IMR-90 (cell line): Measurements from ENCODE around the gene RASSF4. TPM values are rescaled to one million over a fixed set of nuclear protein-coding genes. Genes with fewer than 3 reads are reported as not detected.

ENCODE experiments used
- ATAC-seq: fragments of 200-7000 bp; cut with Tn5 transposase; 2 replicates; pipeline ENCODE4 v1.9.1; 2020; ENCODE audit warnings: low read depth, mild to moderate bottlenecking, moderate library complexity
- BruUV-seq: library from RNA; stranded (reverse); fragments of 400-500 nt; replicated peaks from 2 replicates; lab custom pipeline; 2021; lab: Mats Ljungman, UMichigan
- CTCF ChIA-PET: fragments of 300-600 bp; formaldehyde crosslinking; extraction: SDS; loops from one replicate; lab custom pipeline; 2021; ENCODE audit warnings: antibody characterized with exemption; lab: Yijun Ruan, JAX
- POLR2A ChIA-PET: fragments of 300-600 bp; sonication (Branson Sonifier 250); formaldehyde crosslinking; loops from one replicate; lab custom pipeline; 2022; ENCODE audit warnings: antibody characterized with exemption; ENCODE audit not compliant: unreplicated experiment; lab: Charles Lee
- DNase-seq: peaks from one replicate; pipeline ENCODE4 v3.0.0; 2013
- H2AFZ ChIP-seq: replicated peaks from 2 replicates; pipeline ENCODE3; 2013; ENCODE audit warnings: low read length, mild to moderate bottlenecking; ENCODE audit not compliant: poor library complexity
- H2AK5ac ChIP-seq: 2 replicates; pipeline ENCODE4 v1.6.1; 2013; ENCODE audit warnings: low read depth, low read length, inconsistent platforms
- H2AK9ac ChIP-seq: replicated peaks from 2 replicates; pipeline ENCODE3; 2013; ENCODE audit warnings: mild to moderate bottlenecking, low read depth, low read length, moderate library complexity; ENCODE audit not compliant: poor library complexity
- H2BK120ac ChIP-seq: 2 replicates; pipeline ENCODE4 v1.6.1; 2013; ENCODE audit warnings: low read depth, low read length, inconsistent platforms
- H2BK15ac ChIP-seq: 3 replicates; pipeline ENCODE4 v1.6.1; 2013; ENCODE audit warnings: low read depth, low read length, inconsistent platforms
- H2BK20ac ChIP-seq: 2 replicates; pipeline ENCODE4 v1.6.1; 2013; ENCODE audit warnings: low read depth, mild to moderate bottlenecking, inconsistent platforms, low read length, moderate library complexity
- H2BK5ac ChIP-seq: 2 replicates; pipeline ENCODE4 v1.6.1; 2013; ENCODE audit warnings: mild to moderate bottlenecking, low read depth, low read length, inconsistent platforms; ENCODE audit not compliant: poor library complexity, severe bottlenecking
- H3K14ac ChIP-seq: replicated peaks from 2 replicates; pipeline ENCODE4 v1.6.1; 2013; ENCODE audit warnings: low read depth, low read length, inconsistent platforms
- H3K18ac ChIP-seq: 2 replicates; pipeline ENCODE4 v1.6.1; 2013; ENCODE audit warnings: low read depth, low read length, control low read depth
- H3K23ac ChIP-seq: 2 replicates; pipeline ENCODE4 v1.6.1; 2013; ENCODE audit warnings: low read depth, low read length, inconsistent platforms
- H3K27ac ChIP-seq: 2 replicates; pipeline ENCODE4 v1.5.1; 2013; ENCODE audit warnings: mild to moderate bottlenecking, control low read depth, low read length; ENCODE audit not compliant: insufficient read depth
- H3K27me3 ChIP-seq: 2 replicates; pipeline ENCODE4 v1.6.1; 2013; ENCODE audit warnings: low read length; ENCODE audit not compliant: control insufficient read depth, insufficient read depth
- H3K36me3 ChIP-seq: 2 replicates; pipeline ENCODE4 v1.6.1; 2013; ENCODE audit warnings: low read length, mixed read lengths; ENCODE audit not compliant: control insufficient read depth, insufficient read depth
- H3K4ac ChIP-seq: 2 replicates; pipeline ENCODE4 v1.6.1; 2013; ENCODE audit warnings: low read depth, low read length, inconsistent platforms
- H3K4me1 ChIP-seq: 2 replicates; pipeline ENCODE4 v1.6.1; 2013; ENCODE audit warnings: low read length, mixed read lengths; ENCODE audit not compliant: control insufficient read depth, insufficient read depth
- H3K4me2 ChIP-seq: 2 replicates; pipeline ENCODE4 v1.6.1; 2013; ENCODE audit warnings: low read depth, mild to moderate bottlenecking, control low read depth, low read length, moderate library complexity
- H3K4me3 ChIP-seq: 2 replicates; pipeline ENCODE4 v1.5.1; 2013; ENCODE audit warnings: low read depth, mild to moderate bottlenecking, control low read depth, low read length, moderate library complexity; ENCODE audit not compliant: insufficient read depth
- H3K56ac ChIP-seq: 2 replicates; pipeline ENCODE4 v1.6.1; 2013; ENCODE audit warnings: low read length, inconsistent platforms; ENCODE audit not compliant: insufficient read depth; ENCODE audit errors: extremely low read depth
- H3K79me1 ChIP-seq, 2 experiments: 2 replicates each; pipeline ENCODE4 v1.6.1; 2013; ENCODE audit warnings: low read length in 2 of 2, inconsistent platforms in 1 of 2, low read depth in 1 of 2
- H3K9ac ChIP-seq: 2 replicates; pipeline ENCODE4 v1.6.1; 2013; ENCODE audit warnings: low read depth, low read length, control low read depth
- H3K9me1 ChIP-seq: 2 replicates; pipeline ENCODE4 v1.6.1; 2013; ENCODE audit warnings: low read length, inconsistent platforms; ENCODE audit not compliant: insufficient read depth
- H3K9me3 ChIP-seq: 2 replicates; pipeline ENCODE4 v1.6.1; 2013; ENCODE audit warnings: low read length; ENCODE audit not compliant: control insufficient read depth, insufficient read depth
- H4K20me1 ChIP-seq: 2 replicates; pipeline ENCODE4 v1.6.1; 2013; ENCODE audit warnings: low read length, inconsistent platforms; ENCODE audit not compliant: insufficient read depth
- H4K5ac ChIP-seq: 2 replicates; pipeline ENCODE4 v1.6.1; 2013; ENCODE audit warnings: mild to moderate bottlenecking, low read depth, low read length, control low read depth
- H4K8ac ChIP-seq, 2 experiments: 2 replicates each; pipeline ENCODE4 v1.6.1; 2013; ENCODE audit warnings: low read depth in 2 of 2, low read length in 2 of 2, control low read depth in 1 of 2, inconsistent platforms in 1 of 2
- H4K91ac ChIP-seq: 2 replicates; pipeline ENCODE4 v1.6.1; 2013; ENCODE audit warnings: low read depth, low read length, inconsistent platforms; ENCODE audit not compliant: insufficient read depth
- BHLHE40 ChIP-seq: fragments of 150-350 bp; IDR thresholded peaks from 2 replicates; pipeline ENCODE4 v1.6.1; 2016; ENCODE audit warnings: mild to moderate bottlenecking, low read depth, low read length
- CEBPB ChIP-seq: IDR thresholded peaks from 2 replicates; pipeline ENCODE4 v1.6.1; 2012; ENCODE audit warnings: low read depth, low read length, improper control_type of control experiment
- CHD1 ChIP-seq: IDR thresholded peaks from 2 replicates; pipeline ENCODE4 v1.6.1; 2012; ENCODE audit warnings: low read depth, low read length, improper control_type of control experiment
- CTCF ChIP-seq: conservative IDR thresholded peaks from 2 replicates; pipeline ENCODE4 v1.5.1; 2012; ENCODE audit warnings: mild to moderate bottlenecking, low read depth, low read length, improper control_type of control experiment
- FOS ChIP-seq: fragments of 150-350 bp; IDR thresholded peaks from 2 replicates; pipeline ENCODE4 v1.6.1; 2016; ENCODE audit warnings: low read depth, low read length
- MAFK ChIP-seq: IDR thresholded peaks from 2 replicates; pipeline ENCODE4 v1.6.1; 2012; ENCODE audit warnings: low read depth, low read length, improper control_type of control experiment
- MAZ ChIP-seq: IDR thresholded peaks from 2 replicates; pipeline ENCODE4 v1.6.1; 2012; ENCODE audit warnings: low read depth, mild to moderate bottlenecking, low read length, improper control_type of control experiment, moderate library complexity, borderline replicate concordance
- MXI1 ChIP-seq: IDR thresholded peaks from 2 replicates; pipeline ENCODE4 v1.6.1; 2012; ENCODE audit warnings: low read depth, mild to moderate bottlenecking, low read length, moderate library complexity, borderline replicate concordance
- NFE2L2 ChIP-seq: fragments of 150-350 bp; IDR thresholded peaks from 2 replicates; pipeline ENCODE4 v1.6.1; 2016; ENCODE audit warnings: low read depth, mild to moderate bottlenecking, low read length
- POLR2A ChIP-seq: IDR thresholded peaks from 2 replicates; pipeline ENCODE4 v1.6.1; 2012; ENCODE audit warnings: mild to moderate bottlenecking, low read depth, low read length
- RAD21 ChIP-seq: IDR thresholded peaks from 2 replicates; pipeline ENCODE4 v1.6.1; 2012; ENCODE audit warnings: low read length, improper control_type of control experiment
- RCOR1 ChIP-seq: IDR thresholded peaks from 2 replicates; pipeline ENCODE4 v1.6.1; 2012; ENCODE audit warnings: mild to moderate bottlenecking, low read length, improper control_type of control experiment; ENCODE audit not compliant: insufficient replicate concordance
- RFX5 ChIP-seq: IDR thresholded peaks from 2 replicates; pipeline ENCODE4 v1.8.0; 2012; ENCODE audit warnings: low read depth, mild to moderate bottlenecking, low read length, moderate library complexity
- SMC3 ChIP-seq: fragments of 150-350 bp; IDR thresholded peaks from 2 replicates; pipeline ENCODE4 v1.6.1; 2016; ENCODE audit warnings: low read depth, mild to moderate bottlenecking, antibody characterized with exemption, low read length, moderate library complexity
- USF2 ChIP-seq: fragments of 150-350 bp; IDR thresholded peaks from 2 replicates; pipeline ENCODE4 v1.6.1; 2017; ENCODE audit warnings: mild to moderate bottlenecking, antibody characterized with exemption, low read length, low read depth
- WGBS, 2 experiments: methylation state at CpG; one replicate each; pipeline versions ENCODE4 v1.1.5 to v1.1.7; 2013; ENCODE audit warnings: missing lambda C conversion rate in 2 of 2; ENCODE audit not compliant: insufficient read length in 1 of 2; ENCODE audit errors: extremely low coverage in 2 of 2; 5-methylcytosine and 5-hydroxymethylcytosine counted together
- dilution Hi-C: fragments of 300-500 bp; cut with HindIII; formaldehyde crosslinking; loops from one replicate; pipeline ENCODE4 v1.14.3; 2018; ENCODE audit warnings: low sequenced_read_pairs; ENCODE audit not compliant: unreplicated experiment
- in situ Hi-C: fragments of 300-500 bp; cut with MboI; formaldehyde crosslinking; loops from 3 replicates; pipeline ENCODE4 v1.14.3; 2019; ENCODE audit warnings: low sequenced_read_pairs, inconsistent platforms, mixed read lengths
- intact Hi-C: fragments of 100-400 bp; cut with micrococcal nuclease; formaldehyde crosslinking; loops from 2 replicates; pipeline ENCODE4 v1.10.0; 2022
- polyA plus RNA-seq, 3 experiments: library from polyadenylated mRNA; depleted of rRNA; stranded (reverse); fragments of >200 nt; gene quantifications; 2 replicates each; pipeline ENCODE4 v1.2.3, GENCODE V29; 2012; ENCODE audit warnings: low replicate concordance in 1 of 3
- total RNA-seq: library from RNA; depleted of rRNA; stranded (reverse); fragments of >200 nt; gene quantifications from 2 replicates; pipeline ENCODE4 v1.2.3, GENCODE V29; 2012
- TF ChIP-seq, protein P1 (sequence below): fragments of 150-350 bp; IDR thresholded peaks from 2 replicates; pipeline ENCODE4 v1.6.1; 2016; ENCODE audit warnings: low read depth, mild to moderate bottlenecking, low read length, moderate library complexity, borderline replicate concordance

Gene RASSF4
- total and polyA plus RNA-seq, 2 of the 4 experiments (the other 2 are of a cell fraction): 5.9 to 8.6 TPM

- no TSS peak for BruUV-seq
- TF ChIP-seq CTCF (no peak), MAFK (no peak), CEBPB (no peak), FOS (no peak), BHLHE40 (no peak), MAZ (no peak), RFX5 (no peak), RAD21 (no peak), CHD1 (no peak), POLR2A (no peak), RCOR1 (no peak), MXI1 (no peak), NFE2L2 (no peak), USF2 (no peak), SMC3 (no peak)
- TF ChIP-seq, protein P1, sequence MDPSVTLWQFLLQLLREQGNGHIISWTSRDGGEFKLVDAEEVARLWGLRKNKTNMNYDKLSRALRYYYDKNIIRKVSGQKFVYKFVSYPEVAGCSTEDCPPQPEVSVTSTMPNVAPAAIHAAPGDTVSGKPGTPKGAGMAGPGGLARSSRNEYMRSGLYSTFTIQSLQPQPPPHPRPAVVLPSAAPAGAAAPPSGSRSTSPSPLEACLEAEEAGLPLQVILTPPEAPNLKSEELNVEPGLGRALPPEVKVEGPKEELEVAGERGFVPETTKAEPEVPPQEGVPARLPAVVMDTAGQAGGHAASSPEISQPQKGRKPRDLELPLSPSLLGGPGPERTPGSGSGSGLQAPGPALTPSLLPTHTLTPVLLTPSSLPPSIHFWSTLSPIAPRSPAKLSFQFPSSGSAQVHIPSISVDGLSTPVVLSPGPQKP: no peak
- Histone ChIP-seq H3K4ac (peak overlapping the region; percentile 67; the same call in 1 of the 2 replicates), H2AFZ (peak overlapping the region; percentile 96), H3K27me3 (no peaks in the 10 kb centered on the region), H3K4me2 (peak overlapping the region; percentile 97), H3K14ac (peak overlapping the region; percentile 10; the same call in 1 of the 2 replicates), H3K4me1 (peaks cover 20% of the 10 kb centered on the region), H3K36me3 (peaks cover 8% of the 10 kb centered on the region; the same call in 1 of the 2 replicates), H2BK120ac (no peak overlapping the region), H4K20me1 (no peaks in the 10 kb centered on the region), H3K9ac (peak overlapping the region; percentile 21), H3K9me1 (peaks cover 11% of the 10 kb centered on the region), H3K27ac (no peak overlapping the region), H3K56ac (no peak overlapping the region), H3K23ac (peak overlapping the region; percentile 41; the same call in 1 of the 2 replicates), H3K9me3 (peaks cover 2% of the 10 kb centered on the region; the same call in 1 of the 2 replicates), H3K18ac (no peak overlapping the region; the same call in 1 of the 2 replicates), H3K4me3 (peak overlapping the region; percentile 69), H2AK9ac (peak overlapping the region; percentile 35), H4K91ac (no peak overlapping the region), H4K8ac (peak overlapping the region; percentile 2 to 12; a peak in 1 of 4 replicates), H4K5ac (no peak overlapping the region), H2BK15ac (no peak overlapping the region), H2BK20ac (no peak overlapping the region), H3K79me1 (peaks cover 11 to 27% of the 10 kb centered on the region in 2 experiments; a peak in 3 of 4 replicates), H2BK5ac (peak overlapping the region; percentile 35), H2AK5ac (no peak overlapping the region; the same call in 1 of the 2 replicates)
- dilution Hi-C loops (no loop called here), in situ Hi-C loops (no loop called here), intact Hi-C loops (no loop called here)
- CTCF ChIA-PET: no interaction called here
- POLR2A ChIA-PET: no interaction called here
- ATAC-seq: no peak
- no CpG with 5 or more reads among the region's 8 CpGs for WGBS, 2 experiments
- no peak for DNase-seq
Observed at GRCh38 chr10:44960088-44960460, 472 bp downstream of the RASSF4 start.
